KMS-11 (cell line): ENCODE results near the gene AAK1.
"Not testable (repeated sequence)": the region's sequence is repeated elsewhere in the genome, so short reads cannot be mapped to it uniquely, and the experiment has no call there.

Experiments
- H2AFZ ChIP-seq: fragments of 200-600 bp; sonication (generic); 2 replicates; pipeline ENCODE4 v1.6.1; 2016; ENCODE audit warnings: antibody characterized with exemption, mixed run types, low read depth
- H3K27ac ChIP-seq: fragments of 200-600 bp; sonication (generic); 2 replicates; pipeline ENCODE4 v1.6.1; 2016; ENCODE audit warnings: mild to moderate bottlenecking, mixed run types
- H3K27me3 ChIP-seq: fragments of 200-600 bp; sonication (generic); 2 replicates; pipeline ENCODE4 v1.6.1; 2017; ENCODE audit warnings: mild to moderate bottlenecking, low read depth, mixed run types, moderate library complexity; ENCODE audit not compliant: insufficient read depth
- H3K36me3 ChIP-seq: fragments of 200-600 bp; sonication (generic); 2 replicates; pipeline ENCODE4 v1.6.1; 2017; ENCODE audit warnings: mild to moderate bottlenecking, mixed run types; ENCODE audit not compliant: insufficient read depth
- H3K4me1 ChIP-seq: fragments of 200-600 bp; sonication (generic); 2 replicates; pipeline ENCODE4 v1.6.1; 2016; ENCODE audit warnings: mild to moderate bottlenecking, low read depth, mixed run types; ENCODE audit not compliant: poor library complexity, severe bottlenecking
- H3K4me2 ChIP-seq: fragments of 200-600 bp; sonication (generic); 2 replicates; pipeline ENCODE4 v1.7.0; 2016; ENCODE audit warnings: mild to moderate bottlenecking, mixed run types
- H3K4me3 ChIP-seq: fragments of 200-600 bp; sonication (generic); IDR thresholded peaks from 2 replicates; pipeline ENCODE4 v1.6.1; 2017; ENCODE audit warnings: low read depth, low read length, mixed read lengths; ENCODE audit not compliant: insufficient read depth
- H3K79me2 ChIP-seq: fragments of 200-600 bp; sonication (generic); 2 replicates; pipeline ENCODE4 v1.6.1; 2016; ENCODE audit warnings: low read depth, mixed run types; ENCODE audit not compliant: insufficient read depth
- H3K9ac ChIP-seq: fragments of 200-600 bp; sonication (generic); 2 replicates; pipeline ENCODE4 v1.6.1; 2016; ENCODE audit warnings: mild to moderate bottlenecking, mixed run types
- H4K20me1 ChIP-seq: fragments of 200-600 bp; sonication (generic); 2 replicates; pipeline ENCODE4 v1.6.1; 2016; ENCODE audit warnings: mild to moderate bottlenecking, mixed run types; ENCODE audit not compliant: insufficient read depth
- TF ChIP-seq, protein P1 (sequence below): fragments of 200-600 bp; sonication (generic); conservative IDR thresholded peaks from 2 replicates; pipeline ENCODE4 v1.6.1; 2017; ENCODE audit warnings: low read depth, mild to moderate bottlenecking, antibody characterized with exemption, low read length, moderate library complexity, mixed read lengths

The AAK1 gene

DNA sequence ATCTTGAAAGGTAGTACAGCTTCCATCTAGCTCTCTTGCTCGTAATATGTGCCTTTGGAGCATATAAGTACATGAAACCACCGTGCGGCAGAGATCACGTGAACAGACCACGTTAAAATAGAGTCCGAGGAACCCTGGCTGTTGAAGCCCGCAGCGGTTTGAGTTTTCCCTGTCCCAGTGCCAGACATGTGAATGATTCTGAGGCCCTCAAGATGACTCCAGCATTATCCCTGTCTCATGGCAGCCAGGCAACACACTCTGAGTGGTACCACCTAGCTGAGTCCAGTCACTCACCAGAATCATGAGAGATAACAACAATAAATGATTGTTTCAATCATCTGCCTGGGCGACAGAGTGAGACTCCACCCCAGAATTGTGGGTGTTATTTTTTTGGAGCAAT is 21.6 kb upstream of the AAK1 start:
- no peak overlapping the region for H3K9ac ChIP-seq
- no peak overlapping the region for H3K4me3 ChIP-seq
- no peaks in the 10 kb centered on the region for H3K36me3 ChIP-seq
- H3K27me3 ChIP-seq, result no peaks in the 10 kb centered on the region
- no peak overlapping the region for H2AFZ ChIP-seq
- TF ChIP-seq, protein P1, sequence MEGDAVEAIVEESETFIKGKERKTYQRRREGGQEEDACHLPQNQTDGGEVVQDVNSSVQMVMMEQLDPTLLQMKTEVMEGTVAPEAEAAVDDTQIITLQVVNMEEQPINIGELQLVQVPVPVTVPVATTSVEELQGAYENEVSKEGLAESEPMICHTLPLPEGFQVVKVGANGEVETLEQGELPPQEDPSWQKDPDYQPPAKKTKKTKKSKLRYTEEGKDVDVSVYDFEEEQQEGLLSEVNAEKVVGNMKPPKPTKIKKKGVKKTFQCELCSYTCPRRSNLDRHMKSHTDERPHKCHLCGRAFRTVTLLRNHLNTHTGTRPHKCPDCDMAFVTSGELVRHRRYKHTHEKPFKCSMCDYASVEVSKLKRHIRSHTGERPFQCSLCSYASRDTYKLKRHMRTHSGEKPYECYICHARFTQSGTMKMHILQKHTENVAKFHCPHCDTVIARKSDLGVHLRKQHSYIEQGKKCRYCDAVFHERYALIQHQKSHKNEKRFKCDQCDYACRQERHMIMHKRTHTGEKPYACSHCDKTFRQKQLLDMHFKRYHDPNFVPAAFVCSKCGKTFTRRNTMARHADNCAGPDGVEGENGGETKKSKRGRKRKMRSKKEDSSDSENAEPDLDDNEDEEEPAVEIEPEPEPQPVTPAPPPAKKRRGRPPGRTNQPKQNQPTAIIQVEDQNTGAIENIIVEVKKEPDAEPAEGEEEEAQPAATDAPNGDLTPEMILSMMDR, result no peak
- H3K4me2 ChIP-seq, result no peak overlapping the region
- H3K27ac ChIP-seq, result no peak overlapping the region
- H3K4me1 ChIP-seq, result no peaks in the 10 kb centered on the region
- H3K79me2 ChIP-seq, result no peaks in the 10 kb centered on the region
- no peaks in the 10 kb centered on the region for H4K20me1 ChIP-seq

DNA sequence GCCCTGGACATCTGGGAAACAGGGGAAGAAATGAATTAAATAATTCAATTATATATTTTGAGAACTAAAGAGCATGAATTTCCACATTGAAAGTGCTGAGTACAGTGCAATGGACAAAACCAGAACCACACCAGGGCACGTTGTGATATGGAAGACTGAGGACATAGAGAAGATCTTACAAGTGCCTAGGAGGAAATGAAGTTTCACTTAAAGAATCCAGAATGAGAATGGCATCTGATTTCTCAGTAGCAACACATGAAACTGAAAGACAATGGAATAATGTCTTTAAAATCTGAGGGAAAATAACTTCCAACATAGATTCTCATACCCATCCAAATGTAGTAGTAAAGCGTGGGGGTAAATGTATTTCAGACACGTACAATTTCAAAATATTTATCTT is 20.3 kb upstream of the AAK1 start:
- H3K27ac ChIP-seq, result no peak overlapping the region
- H3K9ac ChIP-seq, result no peak overlapping the region
- TF ChIP-seq, protein P1, result no peak
- no peaks in the 10 kb centered on the region for H3K36me3 ChIP-seq
- H3K4me3 ChIP-seq, result no peak overlapping the region
- H3K27me3 ChIP-seq, result no peaks in the 10 kb centered on the region
- H4K20me1 ChIP-seq, result no peaks in the 10 kb centered on the region
- no peaks in the 10 kb centered on the region for H3K79me2 ChIP-seq
- H3K4me1 ChIP-seq, result no peaks in the 10 kb centered on the region
- no peak overlapping the region for H2AFZ ChIP-seq
- no peak overlapping the region for H3K4me2 ChIP-seq

DNA sequence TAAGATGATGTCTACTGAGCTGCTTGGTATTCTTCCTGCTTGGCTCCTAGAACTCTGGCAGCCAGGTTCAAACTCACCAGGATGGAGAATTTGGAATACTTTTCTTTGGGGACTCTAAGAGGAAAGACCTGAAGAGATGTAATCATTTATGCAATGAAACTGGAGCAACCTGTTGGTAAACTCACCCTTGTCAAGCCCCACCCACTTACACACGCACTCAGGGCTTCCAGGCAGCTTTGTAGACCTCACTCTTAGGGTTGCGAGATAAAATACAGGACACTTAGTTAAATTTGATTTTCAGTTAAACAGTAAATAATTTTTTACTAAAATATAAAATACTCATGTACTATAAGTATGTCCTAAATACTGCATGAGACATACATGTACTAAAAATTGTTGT is 19.0 kb upstream of the AAK1 start:
- not testable (repeated sequence) for H3K36me3 ChIP-seq, H2AFZ ChIP-seq, H3K4me1 ChIP-seq, H3K9ac ChIP-seq, H3K27me3 ChIP-seq, H3K27ac ChIP-seq, H4K20me1 ChIP-seq, H3K79me2 ChIP-seq, H3K4me2 ChIP-seq, H3K4me3 ChIP-seq

DNA sequence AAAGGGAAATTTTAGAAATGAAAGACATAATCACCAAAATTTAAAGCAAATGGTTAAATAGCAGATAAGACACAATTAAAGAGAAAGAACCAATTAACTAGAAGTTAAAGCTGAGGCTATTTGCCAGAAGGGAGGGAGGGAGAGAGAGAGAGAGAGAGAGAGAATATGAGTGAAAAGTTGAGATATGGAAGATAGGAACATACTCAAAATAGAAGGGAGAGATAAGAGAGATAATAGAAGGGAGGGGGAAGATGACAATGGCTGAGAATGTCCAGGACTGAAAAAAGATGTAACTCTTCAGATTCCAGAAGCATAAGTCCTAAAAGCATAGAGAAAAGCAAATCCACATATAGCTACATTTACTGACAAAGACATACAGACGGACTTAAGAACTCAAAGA is 17.1 kb upstream of the AAK1 start:
- Histone ChIP-seq H3K36me3 (no peaks in the 10 kb centered on the region), H3K79me2 (no peaks in the 10 kb centered on the region), H3K9ac (no peak overlapping the region), H2AFZ (no peak overlapping the region), H3K4me2 (no peak overlapping the region), H3K27me3 (no peaks in the 10 kb centered on the region), H3K4me1 (no peaks in the 10 kb centered on the region), H3K27ac (no peak overlapping the region), H4K20me1 (no peaks in the 10 kb centered on the region), H3K4me3 (no peak overlapping the region)
- TF ChIP-seq, protein P1, result no peak

DNA sequence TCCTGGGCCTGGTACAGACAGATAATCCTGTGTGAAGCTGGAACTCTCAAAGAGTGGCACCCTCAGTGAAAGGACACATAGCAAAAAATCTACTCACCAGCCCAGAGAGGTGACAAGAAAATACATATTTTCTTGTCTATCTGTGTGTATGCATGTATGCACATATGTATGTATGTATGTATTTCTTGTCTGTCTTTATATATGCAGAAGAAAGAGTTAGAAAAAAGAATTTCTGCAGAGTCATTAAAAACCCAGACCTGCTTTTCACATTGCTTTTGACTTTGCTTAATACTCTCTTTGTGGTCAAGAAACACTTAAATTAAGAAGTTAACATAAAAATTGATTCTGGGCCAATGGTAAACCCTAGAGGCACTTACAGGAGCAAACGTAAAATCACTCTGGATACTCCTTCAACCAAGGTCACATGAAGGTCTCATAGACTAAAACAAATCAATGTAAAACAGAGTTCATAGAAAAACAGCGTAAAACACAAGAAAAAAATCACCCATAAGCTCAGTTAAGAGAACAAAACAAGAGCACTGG is 16.5 kb upstream of the AAK1 start:
- Histone ChIP-seq H3K27me3 (no peaks in the 10 kb centered on the region), H3K9ac (no peak overlapping the region), H3K4me2 (no peak overlapping the region)

More for the DNA sequence above, 16.5 kb upstream of the AAK1 start:
- TF ChIP-seq, protein P1, result no peak
- no peak overlapping the region for H3K4me3 ChIP-seq
- no peak overlapping the region for H3K27ac ChIP-seq
- no peaks in the 10 kb centered on the region for H3K79me2 ChIP-seq
- H3K4me1 ChIP-seq, result no peaks in the 10 kb centered on the region
- H2AFZ ChIP-seq, result no peak overlapping the region
- no peaks in the 10 kb centered on the region for H4K20me1 ChIP-seq
- H3K36me3 ChIP-seq, result no peaks in the 10 kb centered on the region
